ENCODE results near the gene FHIT. TPM values are rescaled to one million over a fixed set of nuclear protein-coding genes. Genes with fewer than 3 reads are reported as not detected.

The FHIT gene
- total RNA-seq, 1 experiment from 2014 or later: 3.9 TPM

- in situ Hi-C loops (cut with HindIII; ENCODE audit: low pct_unique_long_range_greater_than_20kb, low sequenced_read_pairs): no loop called here
- DNase-seq (ENCODE audit: low read depth, low spot score): no peak
Measured at GRCh38 chr3:60243456-60243855, 1007.8 kb downstream of the FHIT start.

- in situ Hi-C loops (cut with HindIII; ENCODE audit: low pct_unique_long_range_greater_than_20kb, low sequenced_read_pairs): no loop called here
- no peak for DNase-seq (ENCODE audit: low read depth, low spot score)
Measured at GRCh38 chr3:60240492-60240891, 1010.8 kb downstream of the FHIT start.

GRCh38 chr3:60238550-60238949 is 1012.7 kb downstream of the FHIT start:
- in situ Hi-C loops (cut with HindIII; ENCODE audit: low pct_unique_long_range_greater_than_20kb, low sequenced_read_pairs): no loop called here
- DNase-seq (ENCODE audit: low read depth, low spot score): no peak

DNA sequence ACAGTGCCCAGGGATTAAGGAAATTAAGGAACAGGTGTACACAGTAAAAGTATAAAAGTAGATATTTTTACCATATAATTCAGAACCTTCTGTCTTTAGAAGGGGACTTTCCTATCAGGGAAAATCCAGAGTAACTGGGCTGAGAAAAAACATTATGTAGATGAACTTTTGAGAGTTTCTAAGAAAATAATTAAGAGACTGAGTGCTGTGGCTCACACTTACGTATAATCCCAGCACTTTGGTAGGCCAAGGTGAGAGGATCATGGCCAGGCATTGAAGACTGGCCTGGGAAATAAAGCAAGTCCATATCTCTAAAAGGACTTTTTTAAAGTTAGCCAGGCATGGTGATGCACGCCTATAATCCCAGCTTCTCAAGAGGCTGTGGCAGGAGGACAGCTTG is 1021.8 kb downstream of the FHIT start:
- in situ Hi-C loops (cut with HindIII; ENCODE audit: low pct_unique_long_range_greater_than_20kb, low sequenced_read_pairs): no loop called here
- no peak for DNase-seq (ENCODE audit: low read depth, low spot score)

- DNase-seq (ENCODE audit: low read depth, low spot score): no peak
- in situ Hi-C loops (cut with HindIII; ENCODE audit: low pct_unique_long_range_greater_than_20kb, low sequenced_read_pairs): no loop called here
Measured at GRCh38 chr3:60228823-60229222, 1022.4 kb downstream of the FHIT start.

DNA sequence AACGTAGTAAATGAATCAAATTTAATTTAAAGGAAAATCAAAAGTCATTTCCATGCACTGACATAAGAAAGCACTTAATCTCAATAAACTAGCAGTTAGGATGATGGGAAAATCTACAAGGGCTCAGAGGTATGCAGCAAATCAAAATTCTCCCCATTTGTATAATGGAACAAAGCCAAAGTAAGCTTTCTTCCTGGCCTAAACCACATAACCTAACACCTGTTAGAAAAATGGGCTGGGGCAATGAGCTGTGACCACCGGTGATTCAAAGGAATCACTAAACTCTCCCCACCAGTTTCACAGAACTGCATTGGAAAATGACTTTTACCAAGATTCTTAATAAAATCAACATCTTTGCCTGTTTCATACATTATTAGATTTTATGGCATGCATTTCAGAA is 1024.3 kb downstream of the FHIT start:
- no peak for DNase-seq (ENCODE audit: low read depth, low spot score)
- in situ Hi-C loops (cut with HindIII; ENCODE audit: low pct_unique_long_range_greater_than_20kb, low sequenced_read_pairs): no loop called here

- in situ Hi-C loops (cut with HindIII; ENCODE audit: low pct_unique_long_range_greater_than_20kb, low sequenced_read_pairs): no loop called here
- DNase-seq (ENCODE audit: low read depth, low spot score): no peak
Measured at GRCh38 chr3:60225848-60226247, 1025.4 kb downstream of the FHIT start.

GRCh38 chr3:60220768-60221167 is 1030.5 kb downstream of the FHIT start:
- in situ Hi-C loops (cut with HindIII; ENCODE audit: low pct_unique_long_range_greater_than_20kb, low sequenced_read_pairs): no loop called here
- no peak for DNase-seq (ENCODE audit: low read depth, low spot score)

DNA sequence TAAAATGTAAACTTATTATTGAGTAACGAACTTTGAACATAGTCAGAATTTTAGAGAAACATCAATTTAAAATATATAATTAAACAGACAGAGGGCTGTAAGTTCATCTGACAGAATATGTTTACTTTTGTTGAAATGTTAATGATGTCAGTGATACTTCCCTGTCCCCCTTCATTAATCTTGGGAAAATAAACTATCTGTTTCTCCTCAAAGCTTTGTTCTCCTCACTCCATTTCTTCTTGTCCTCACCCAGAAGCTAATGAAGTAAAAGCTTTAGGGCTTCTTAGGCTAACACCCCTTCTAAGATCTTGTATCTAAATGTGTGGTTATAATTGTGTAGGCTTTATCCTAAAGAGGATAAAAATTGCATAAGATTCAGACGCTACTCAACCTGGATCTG is 1031.8 kb downstream of the FHIT start:
- in situ Hi-C loops (cut with HindIII; ENCODE audit: low pct_unique_long_range_greater_than_20kb, low sequenced_read_pairs): no loop called here

GRCh38 chr3:60217156-60217911 is 1033.9 kb downstream of the FHIT start:
- DNase-seq (ENCODE audit: low read depth, low spot score): no peak
- in situ Hi-C loops (cut with HindIII; ENCODE audit: low pct_unique_long_range_greater_than_20kb, low sequenced_read_pairs): no loop called here

More for the DNA sequence above, 1031.8 kb downstream of the FHIT start:
- DNase-seq (ENCODE audit: low read depth, low spot score): no peak

DNA sequence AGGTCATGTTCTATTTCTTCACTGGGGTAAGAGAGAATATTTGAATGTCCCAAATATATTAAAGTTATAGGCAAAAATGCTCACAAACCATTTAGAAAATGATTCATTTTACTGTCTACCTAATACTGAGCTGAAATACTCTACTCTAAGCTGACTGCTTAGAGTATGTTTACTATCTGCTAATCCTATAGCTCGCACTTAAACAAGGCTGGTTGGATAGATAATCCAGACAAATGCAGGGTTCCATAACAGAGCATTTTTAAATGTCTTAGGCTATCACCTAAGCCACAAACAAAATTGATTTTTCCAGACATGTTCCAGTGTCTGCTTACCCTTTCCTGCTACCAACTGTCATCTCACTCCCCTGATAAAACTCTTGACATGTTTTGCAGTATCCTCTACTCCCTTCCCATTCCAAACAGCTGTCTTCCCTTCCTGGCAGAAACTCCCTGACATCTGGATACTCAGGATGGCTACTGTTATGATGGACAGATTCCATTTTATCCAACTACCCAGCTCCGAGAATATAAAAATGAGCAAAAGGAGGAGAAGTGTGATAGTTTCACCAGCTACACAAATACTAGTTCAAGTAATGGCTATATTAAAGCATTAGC is 1034.7 kb downstream of the FHIT start:
- no peak for DNase-seq (ENCODE audit: low read depth, low spot score)
- in situ Hi-C loops (cut with HindIII; ENCODE audit: low pct_unique_long_range_greater_than_20kb, low sequenced_read_pairs): no loop called here

GRCh38 chr3:60215946-60216345 is 1035.3 kb downstream of the FHIT start:
- no peak for DNase-seq (ENCODE audit: low read depth, low spot score)
- in situ Hi-C loops (cut with HindIII; ENCODE audit: low pct_unique_long_range_greater_than_20kb, low sequenced_read_pairs): no loop called here

GRCh38 chr3:60207905-60208304 is 1043.3 kb downstream of the FHIT start:
- DNase-seq (ENCODE audit: low read depth, low spot score): no peak
- in situ Hi-C loops (cut with HindIII; ENCODE audit: low pct_unique_long_range_greater_than_20kb, low sequenced_read_pairs): no loop called here

DNA sequence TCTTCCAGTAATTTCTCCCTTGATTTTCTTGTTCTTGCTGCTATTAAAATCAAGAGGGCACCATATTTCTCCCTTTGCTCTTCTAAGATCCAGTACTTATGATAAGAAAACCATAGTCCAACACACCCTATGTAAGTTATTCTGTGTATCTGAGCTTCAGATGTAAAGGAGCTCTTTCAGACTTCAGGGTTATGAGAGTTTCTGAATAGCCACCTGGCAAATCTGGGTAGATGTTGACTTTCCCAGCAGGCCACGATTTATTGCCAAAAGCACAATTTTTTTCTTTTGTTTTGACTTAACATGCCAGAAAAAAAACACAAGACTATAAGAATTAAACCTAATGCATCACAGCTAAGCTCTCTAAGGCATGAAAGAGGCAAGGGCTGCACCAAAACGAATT is 1045.0 kb downstream of the FHIT start:
- DNase-seq (ENCODE audit: low read depth, low spot score): no peak
- in situ Hi-C loops (cut with HindIII; ENCODE audit: low pct_unique_long_range_greater_than_20kb, low sequenced_read_pairs): no loop called here

GRCh38 chr3:60202052-60202726 is 1049.1 kb downstream of the FHIT start:
- in situ Hi-C loops (cut with HindIII; ENCODE audit: low pct_unique_long_range_greater_than_20kb, low sequenced_read_pairs): no loop called here
- no peak for DNase-seq (ENCODE audit: low read depth, low spot score)

GRCh38 chr3:60199306-60199705 is 1051.9 kb downstream of the FHIT start:
- no peak for DNase-seq (ENCODE audit: low read depth, low spot score)
- in situ Hi-C loops (cut with HindIII; ENCODE audit: low pct_unique_long_range_greater_than_20kb, low sequenced_read_pairs): no loop called here

DNA sequence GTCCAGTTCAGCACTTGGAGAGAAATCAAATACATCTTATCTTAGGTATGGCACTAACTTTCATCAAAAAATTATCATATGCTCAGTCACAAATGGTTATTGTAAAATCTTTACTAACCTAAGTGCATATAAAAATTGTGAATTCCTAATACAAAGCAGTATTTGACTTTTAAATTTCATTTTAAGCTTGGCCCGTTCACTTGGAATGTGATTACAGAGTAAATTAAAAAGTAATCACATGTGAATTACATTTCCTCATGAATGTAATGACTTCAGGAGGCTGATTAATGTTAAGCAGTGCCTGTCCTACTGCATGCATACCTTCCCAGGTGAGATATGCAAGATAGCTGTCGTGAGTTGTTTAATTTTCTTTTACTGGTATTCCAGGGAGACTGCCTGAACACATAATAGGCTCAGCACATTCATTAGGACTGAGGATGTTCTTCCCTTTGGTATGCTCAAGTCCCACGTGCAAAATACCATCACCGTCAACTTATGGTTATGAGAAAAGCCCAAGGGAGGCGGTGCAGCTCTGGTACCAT is 1053.0 kb downstream of the FHIT start:
- DNase-seq (ENCODE audit: low read depth, low spot score): no peak
- in situ Hi-C loops (cut with HindIII; ENCODE audit: low pct_unique_long_range_greater_than_20kb, low sequenced_read_pairs): no loop called here

- in situ Hi-C loops (cut with HindIII; ENCODE audit: low pct_unique_long_range_greater_than_20kb, low sequenced_read_pairs): no loop called here
- no peak for DNase-seq (ENCODE audit: low read depth, low spot score)
Measured at GRCh38 chr3:60192297-60193114, 1058.7 kb downstream of the FHIT start.
